ENCODE results near the gene NME4.

The NME4 gene

GRCh38 chr16:371515-372301, 25.3 kb upstream of the NME4 start:
- WGBS, 2 experiments: 95 to 96% methylated on average over 31 of the region's 31 CpGs
- Histone ChIP-seq H3K27ac (ENCODE audit: insufficient read depth, low read depth, low read length, poor library complexity, severe bottlenecking) (no peak overlapping the region), H3K36me3 (ENCODE audit: control insufficient read depth, insufficient read depth, low read length) (peaks cover 21% of the 10 kb centered on the region), H3K4me1 (ENCODE audit: control insufficient read depth, insufficient read depth, low read length) (peaks cover 10% of the 10 kb centered on the region), H3K4me3 (ENCODE audit: insufficient read depth, low read depth, low read length) (no peak overlapping the region), H3K9me3 (ENCODE audit: control insufficient read depth, low read length) (no peaks in the 10 kb centered on the region), H3K27me3 (ENCODE audit: control insufficient read depth, insufficient read depth, low read length, poor library complexity, severe bottlenecking) (no peaks in the 10 kb centered on the region)

- H3K9me3 ChIP-seq (ENCODE audit: control insufficient read depth, low read length): no peaks in the 10 kb centered on the region
- H3K36me3 ChIP-seq (ENCODE audit: control insufficient read depth, insufficient read depth, low read length): peaks cover 17% of the 10 kb centered on the region
- 94 to 95% methylated on average over 19 of the region's 19 CpGs for WGBS, 2 experiments
- H3K4me1 ChIP-seq (ENCODE audit: control insufficient read depth, insufficient read depth, low read length): peaks cover 10% of the 10 kb centered on the region
- H3K4me3 ChIP-seq (ENCODE audit: insufficient read depth, low read depth, low read length): no peak overlapping the region
- H3K27me3 ChIP-seq (ENCODE audit: control insufficient read depth, insufficient read depth, low read length, poor library complexity, severe bottlenecking): no peaks in the 10 kb centered on the region
- no peak overlapping the region for H3K27ac ChIP-seq (ENCODE audit: insufficient read depth, low read depth, low read length, poor library complexity, severe bottlenecking)
Measured at GRCh38 chr16:372302-372983, 24.6 kb upstream of the NME4 start.

- H3K4me1 ChIP-seq (ENCODE audit: control insufficient read depth, insufficient read depth, low read length): peaks cover 10% of the 10 kb centered on the region
- no peaks in the 10 kb centered on the region for H3K9me3 ChIP-seq (ENCODE audit: control insufficient read depth, low read length)
- no peak overlapping the region for H3K27ac ChIP-seq (ENCODE audit: insufficient read depth, low read depth, low read length, poor library complexity, severe bottlenecking)
- H3K4me3 ChIP-seq (ENCODE audit: insufficient read depth, low read depth, low read length): no peak overlapping the region
- no peaks in the 10 kb centered on the region for H3K27me3 ChIP-seq (ENCODE audit: control insufficient read depth, insufficient read depth, low read length, poor library complexity, severe bottlenecking)
- WGBS, 2 experiments: 87 to 90% methylated on average over 5 of the region's 5 CpGs
- peaks cover 10% of the 10 kb centered on the region for H3K36me3 ChIP-seq (ENCODE audit: control insufficient read depth, insufficient read depth, low read length)
Measured at GRCh38 chr16:373020-373598, 23.9 kb upstream of the NME4 start.

- Histone ChIP-seq H3K27me3 (ENCODE audit: control insufficient read depth, insufficient read depth, low read length, poor library complexity, severe bottlenecking) (no peaks in the 10 kb centered on the region), H3K4me3 (ENCODE audit: insufficient read depth, low read depth, low read length) (no peak overlapping the region), H3K4me1 (ENCODE audit: control insufficient read depth, insufficient read depth, low read length) (peaks cover 11% of the 10 kb centered on the region), H3K9me3 (ENCODE audit: control insufficient read depth, low read length) (no peaks in the 10 kb centered on the region), H3K27ac (ENCODE audit: insufficient read depth, low read depth, low read length, poor library complexity, severe bottlenecking) (no peak overlapping the region), H3K36me3 (ENCODE audit: control insufficient read depth, insufficient read depth, low read length) (peaks cover under 1% of the 10 kb centered on the region)
- WGBS, 2 experiments: 91 to 92% methylated on average over 44 of the region's 44 CpGs
Measured at GRCh38 chr16:373848-374615, 23.0 kb upstream of the NME4 start.

GRCh38 chr16:374616-374926, 22.4 kb upstream of the NME4 start:
- H3K27me3 ChIP-seq (ENCODE audit: control insufficient read depth, insufficient read depth, low read length, poor library complexity, severe bottlenecking): no peaks in the 10 kb centered on the region
- no peaks in the 10 kb centered on the region for H3K9me3 ChIP-seq (ENCODE audit: control insufficient read depth, low read length)
- H3K4me1 ChIP-seq (ENCODE audit: control insufficient read depth, insufficient read depth, low read length): peaks cover 14% of the 10 kb centered on the region
- H3K36me3 ChIP-seq (ENCODE audit: control insufficient read depth, insufficient read depth, low read length): no peaks in the 10 kb centered on the region
- H3K4me3 ChIP-seq (ENCODE audit: insufficient read depth, low read depth, low read length): no peak overlapping the region
- WGBS, 2 experiments: 95 to 97% methylated on average over 9 of the region's 9 CpGs
- H3K27ac ChIP-seq (ENCODE audit: insufficient read depth, low read depth, low read length, poor library complexity, severe bottlenecking): no peak overlapping the region

GRCh38 chr16:375212-375611, 21.8 kb upstream of the NME4 start:
- H3K4me3 ChIP-seq (ENCODE audit: insufficient read depth, low read depth, low read length): no peak overlapping the region
- peaks cover 9% of the 10 kb centered on the region for H3K4me1 ChIP-seq (ENCODE audit: control insufficient read depth, insufficient read depth, low read length)
- H3K9me3 ChIP-seq (ENCODE audit: control insufficient read depth, low read length): no peaks in the 10 kb centered on the region
- H3K27me3 ChIP-seq (ENCODE audit: control insufficient read depth, insufficient read depth, low read length, poor library complexity, severe bottlenecking): no peaks in the 10 kb centered on the region
- H3K36me3 ChIP-seq (ENCODE audit: control insufficient read depth, insufficient read depth, low read length): no peaks in the 10 kb centered on the region
- 93 to 94% methylated on average over 23 of the region's 23 CpGs for WGBS, 2 experiments
- H3K27ac ChIP-seq (ENCODE audit: insufficient read depth, low read depth, low read length, poor library complexity, severe bottlenecking): no peak overlapping the region

GRCh38 chr16:375927-376816, 20.8 kb upstream of the NME4 start:
- peaks cover 7% of the 10 kb centered on the region for H3K4me1 ChIP-seq (ENCODE audit: control insufficient read depth, insufficient read depth, low read length)
- no peaks in the 10 kb centered on the region for H3K36me3 ChIP-seq (ENCODE audit: control insufficient read depth, insufficient read depth, low read length)

GRCh38 chr16:376817-377418, 20.1 kb upstream of the NME4 start:
- Histone ChIP-seq H3K27ac (ENCODE audit: insufficient read depth, low read depth, low read length, poor library complexity, severe bottlenecking) (no peak overlapping the region), H3K9me3 (ENCODE audit: control insufficient read depth, low read length) (no peaks in the 10 kb centered on the region), H3K36me3 (ENCODE audit: control insufficient read depth, insufficient read depth, low read length) (no peaks in the 10 kb centered on the region), H3K4me3 (ENCODE audit: insufficient read depth, low read depth, low read length) (no peak overlapping the region), H3K27me3 (ENCODE audit: control insufficient read depth, insufficient read depth, low read length, poor library complexity, severe bottlenecking) (no peaks in the 10 kb centered on the region), H3K4me1 (ENCODE audit: control insufficient read depth, insufficient read depth, low read length) (peaks cover 7% of the 10 kb centered on the region)
- 94 to 96% methylated on average over 26 of the region's 26 CpGs for WGBS, 2 experiments

More at GRCh38 chr16:375927-376816, 20.8 kb upstream of the NME4 start:
- H3K27me3 ChIP-seq (ENCODE audit: control insufficient read depth, insufficient read depth, low read length, poor library complexity, severe bottlenecking): no peaks in the 10 kb centered on the region
- H3K9me3 ChIP-seq (ENCODE audit: control insufficient read depth, low read length): no peaks in the 10 kb centered on the region
- H3K27ac ChIP-seq (ENCODE audit: insufficient read depth, low read depth, low read length, poor library complexity, severe bottlenecking): no peak overlapping the region
- no peak overlapping the region for H3K4me3 ChIP-seq (ENCODE audit: insufficient read depth, low read depth, low read length)
- 96 to 97% methylated on average over 44 of the region's 44 CpGs for WGBS, 2 experiments

- H3K4me3 ChIP-seq (ENCODE audit: insufficient read depth, low read depth, low read length): no peak overlapping the region
- WGBS, 2 experiments: 91% methylated on average over 42 of the region's 42 CpGs
Measured at GRCh38 chr16:377419-377951, 19.5 kb upstream of the NME4 start.

More at GRCh38 chr16:377419-377951, 19.5 kb upstream of the NME4 start:
- Histone ChIP-seq H3K36me3 (ENCODE audit: control insufficient read depth, insufficient read depth, low read length) (no peaks in the 10 kb centered on the region), H3K27ac (ENCODE audit: insufficient read depth, low read depth, low read length, poor library complexity, severe bottlenecking) (no peak overlapping the region), H3K9me3 (ENCODE audit: control insufficient read depth, low read length) (no peaks in the 10 kb centered on the region), H3K27me3 (ENCODE audit: control insufficient read depth, insufficient read depth, low read length, poor library complexity, severe bottlenecking) (peaks cover 6% of the 10 kb centered on the region), H3K4me1 (ENCODE audit: control insufficient read depth, insufficient read depth, low read length) (peaks cover 7% of the 10 kb centered on the region)
